GM12891 (cell line): ENCODE data around the gene VPS16. TPM values are rescaled to one million over a fixed set of nuclear protein-coding genes. Genes with fewer than 3 reads are reported as not detected.

Source experiments
- DNase-seq: peaks from one replicate; pipeline ENCODE4 v3.0.0; 2011; ENCODE audit warnings: low spot score; ENCODE audit not compliant: insufficient read length
- FAIRE-seq: peaks from 2 replicates; lab custom pipeline; 2011; peaks lifted over from hg19 to GRCh38; lab: Jason Lieb, UNC
- PAX5 ChIP-seq: IDR thresholded peaks from 2 replicates; pipeline ENCODE4 v1.6.1; 2011; ENCODE audit warnings: low read length, moderate library complexity, mild to moderate bottlenecking; ENCODE audit not compliant: insufficient read depth, severe bottlenecking
- POLR2A ChIP-seq: IDR thresholded peaks from 2 replicates; pipeline ENCODE4 v1.6.1; 2011; ENCODE audit warnings: low read depth, low read length, control low read depth
- POLR2AphosphoS5 ChIP-seq: IDR thresholded peaks from 2 replicates; pipeline ENCODE4 v1.6.1; 2011; ENCODE audit warnings: low read depth, low read length, control low read depth
- POU2F2 ChIP-seq: IDR thresholded peaks from 2 replicates; pipeline ENCODE4 v1.6.1; 2011; ENCODE audit warnings: low read depth, mild to moderate bottlenecking, control low read depth, low read length, moderate library complexity
- SPI1 ChIP-seq: IDR thresholded peaks from 2 replicates; pipeline ENCODE4 v1.6.1; 2011; ENCODE audit warnings: low read depth, low read length, control low read depth
- TAF1 ChIP-seq: IDR thresholded peaks from 2 replicates; pipeline ENCODE4 v1.6.1; 2011; ENCODE audit warnings: low read depth, low read length, control low read depth
- polyA plus RNA-seq: library from polyadenylated mRNA; unstranded; fragments of >200 nt; gene quantifications from one replicate; pipeline ENCODE4 v1.2.1, GENCODE V29; 2012; ENCODE audit warnings: low read depth, missing spikeins, inconsistent platforms; ENCODE audit not compliant: missing spikeins

The VPS16 gene
- polyA plus RNA-seq = 21.1 TPM

- FAIRE-seq = peak; percentile 99
- peak; percentile 99 for DNase-seq
- TF ChIP-seq SPI1 = peak; percentile 70
- TF ChIP-seq PAX5 = no peak
- TF ChIP-seq POU2F2 = no peak
- TF ChIP-seq POLR2AphosphoS5 = peak; percentile 73
- peak; percentile 70; the same call in 1 of the 2 replicates for TF ChIP-seq POLR2A
- TF ChIP-seq TAF1 = peak; percentile 68
Observed at GRCh38 chr20:2840138-2840966, at the start of gene VPS16, which contains the start of gene PCED1A. Gene VPS16 (plus strand): TSS chr20:2840745. CDS start chr20:2840775, 30 bp downstream. Gene PCED1A (minus strand): TSS chr20:2840655. CDS start chr20:2839912, 743 bp downstream.

GRCh38 chr20:2793471-2793870, 47.1 kb upstream of the VPS16 start:
- DNase-seq (no peak), FAIRE-seq (no peak)
- TF ChIP-seq POLR2A = no peak
- TF ChIP-seq SPI1 = no peak
- TF ChIP-seq PAX5 = no peak
- TF ChIP-seq POLR2AphosphoS5 = no peak
- no peak for TF ChIP-seq POU2F2
- no peak for TF ChIP-seq TAF1

GRCh38 chr20:2794202-2794748, 46.3 kb upstream of the VPS16 start:
- FAIRE-seq (no peak), DNase-seq (no peak)
- TF ChIP-seq TAF1 (no peak), PAX5 (no peak), SPI1 (no peak), POU2F2 (no peak), POLR2AphosphoS5 (no peak), POLR2A (no peak)

GRCh38 chr20:2794866-2795447, 45.6 kb upstream of the VPS16 start:
- TF ChIP-seq TAF1 (no peak), POLR2A (no peak), POU2F2 (no peak), PAX5 (no peak)
- no peak for FAIRE-seq
- DNase-seq = no peak

GRCh38 chr20:2795451-2795850, 45.1 kb upstream of the VPS16 start:
- FAIRE-seq = no peak
- DNase-seq = no peak
- no peak for TF ChIP-seq SPI1
- no peak for TF ChIP-seq PAX5
- no peak for TF ChIP-seq POU2F2
- TF ChIP-seq POLR2A = no peak
- TF ChIP-seq TAF1 = no peak
- TF ChIP-seq POLR2AphosphoS5 = no peak

- no peak for FAIRE-seq
- DNase-seq = no peak
- TF ChIP-seq TAF1 (no peak), POU2F2 (no peak), POLR2AphosphoS5 (no peak), SPI1 (no peak), PAX5 (no peak), POLR2A (no peak)
Observed at GRCh38 chr20:2796011-2796660, 44.4 kb upstream of the VPS16 start.

- DNase-seq (no peak), FAIRE-seq (no peak)
- TF ChIP-seq POU2F2 = no peak
- TF ChIP-seq PAX5 = no peak
- TF ChIP-seq TAF1 = no peak
- no peak for TF ChIP-seq SPI1
- no peak for TF ChIP-seq POLR2AphosphoS5
- TF ChIP-seq POLR2A = no peak
Observed at GRCh38 chr20:2797136-2797983, 43.2 kb upstream of the VPS16 start.

GRCh38 chr20:2798095-2798805, 42.3 kb upstream of the VPS16 start:
- FAIRE-seq = no peak

More at GRCh38 chr20:2798095-2798805, 42.3 kb upstream of the VPS16 start:
- DNase-seq = no peak
- TF ChIP-seq POLR2A (no peak), SPI1 (no peak), TAF1 (no peak), POLR2AphosphoS5 (no peak), POU2F2 (no peak), PAX5 (no peak)
